H1 (cell line): ENCODE results near the gene BRME1. TPM values are rescaled to one million over a fixed set of nuclear protein-coding genes. Genes with fewer than 3 reads are reported as not detected.

ENCODE experiments used
- CTCF ChIA-PET: fragments of 300-600 bp; sonication (Branson Sonifier 250); formaldehyde crosslinking; loops from one replicate; lab custom pipeline; 2021; ENCODE audit not compliant: partially characterized antibody; lab: Charles Lee
- POLR2A ChIA-PET: fragments of 300-600 bp; sonication (Branson Sonifier 250); formaldehyde crosslinking; loops from one replicate; lab custom pipeline; 2021; ENCODE audit warnings: inconsistent platforms; ENCODE audit not compliant: partially characterized antibody; lab: Charles Lee
- DNase-seq, 2 experiments: peaks; one replicate each; pipeline versions ENCODE4 v3.0.0 to v3.0.0-alpha.2; 2010 to 2022; ENCODE audit warnings: low spot score in 2 of 2, low read depth in 1 of 2, mixed read lengths in 1 of 2
- FAIRE-seq: peaks from 2 replicates; lab custom pipeline; 2011; peaks lifted over from hg19 to GRCh38; lab: Jason Lieb, UNC
- H2AFZ ChIP-seq: 2 replicates; pipeline ENCODE4 v1.8.1; 2012; ENCODE audit warnings: low read length, inconsistent platforms
- H2AK5ac ChIP-seq: 2 replicates; pipeline ENCODE4 v1.6.1; 2013; ENCODE audit warnings: low read depth, low read length
- H2BK120ac ChIP-seq: replicated peaks from 2 replicates; pipeline ENCODE3; 2013; ENCODE audit warnings: low read depth, low read length, inconsistent platforms
- H2BK12ac ChIP-seq: 2 replicates; pipeline ENCODE4 v1.6.1; 2013; ENCODE audit warnings: low read depth, low read length
- H2BK15ac ChIP-seq: 2 replicates; pipeline ENCODE4 v1.6.1; 2013; ENCODE audit warnings: low read length
- H2BK20ac ChIP-seq: 2 replicates; pipeline ENCODE4 v1.6.1; 2013; ENCODE audit warnings: low read length
- H2BK5ac ChIP-seq: 2 replicates; pipeline ENCODE4 v1.6.1; 2013; ENCODE audit warnings: low read depth, low read length
- H3K14ac ChIP-seq: 2 replicates; pipeline ENCODE4 v1.6.1; 2013; ENCODE audit warnings: inconsistent platforms; ENCODE audit not compliant: insufficient read length
- H3K18ac ChIP-seq: 2 replicates; pipeline ENCODE4 v1.6.1; 2013; ENCODE audit warnings: low read length; ENCODE audit errors: extremely low read depth
- H3K23ac ChIP-seq: 2 replicates; pipeline ENCODE4 v1.6.1; 2013; ENCODE audit warnings: inconsistent platforms; ENCODE audit not compliant: insufficient read length
- H3K23me2 ChIP-seq: 2 replicates; pipeline ENCODE4 v1.6.1; 2013; ENCODE audit warnings: low read depth, low read length
- H3K27ac ChIP-seq: 2 replicates; pipeline ENCODE4 v1.6.1; 2011; ENCODE audit warnings: low read depth, low read length, inconsistent platforms
- H3K27me3 ChIP-seq, 4 experiments: replicated peaks in 1 of 4; 1 replicate in 1 of 4; 2 replicates in 3 of 4; pipeline versions ENCODE4 v1.6.1 to v1.8.1; 2011 to 2013; ENCODE audit warnings: low read length in 3 of 4, mild to moderate bottlenecking in 3 of 4, inconsistent platforms in 2 of 4, mixed read lengths in 2 of 4, moderate library complexity in 1 of 4; ENCODE audit not compliant: control insufficient read depth in 3 of 4, insufficient read depth in 3 of 4; ENCODE audit errors: extremely low read depth in 1 of 4
- H3K36me3 ChIP-seq, 4 experiments: 2 replicates each; pipeline versions ENCODE4 v1.6.1 to v1.8.1; 2011 to 2013; ENCODE audit warnings: mild to moderate bottlenecking in 4 of 4, low read length in 3 of 4, moderate library complexity in 2 of 4, control low read depth in 1 of 4, inconsistent platforms in 1 of 4; ENCODE audit not compliant: insufficient read depth in 4 of 4, control insufficient read depth in 2 of 4
- H3K4ac ChIP-seq: replicated peaks from 2 replicates; pipeline ENCODE3; 2013; ENCODE audit warnings: low read length, low read depth, mixed read lengths, inconsistent platforms; ENCODE audit not compliant: insufficient read length
- H3K4me1 ChIP-seq, 4 experiments: replicated peaks in 1 of 4; 1 replicate in 1 of 4; 2 replicates in 3 of 4; pipeline versions ENCODE4 v1.6.1 to v1.8.1; 2011 to 2013; ENCODE audit warnings: low read length in 3 of 4, inconsistent platforms in 2 of 4, mixed read lengths in 1 of 4; ENCODE audit not compliant: insufficient read depth in 4 of 4, control insufficient read depth in 3 of 4
- H3K4me2 ChIP-seq, 2 experiments: 2 replicates each; pipeline versions ENCODE4 v1.6.1 to v1.8.1; 2011 to 2013; ENCODE audit warnings: low read depth in 2 of 2, low read length in 2 of 2, control low read depth in 1 of 2, inconsistent platforms in 1 of 2, mild to moderate bottlenecking in 1 of 2; ENCODE audit not compliant: insufficient read depth in 1 of 2
- H3K4me3 ChIP-seq, 4 experiments: fragments of 200-600, 300-600 bp in 1 of 4; sonication (generic), shearing (Covaris generic), sonication (Bioruptor Twin) in 1 of 4; 2 replicates each; pipeline versions ENCODE4 v1.5.1 to v1.8.1; 2011 to 2016; ENCODE audit warnings: low read length in 4 of 4, low read depth in 3 of 4, control low read depth in 2 of 4, inconsistent platforms in 2 of 4, mild to moderate bottlenecking in 2 of 4, mixed read lengths in 1 of 4, moderate library complexity in 1 of 4; ENCODE audit not compliant: insufficient read depth in 2 of 4; ENCODE audit errors: extremely low read depth in 1 of 4
- H3K56ac ChIP-seq: replicated peaks from 2 replicates; pipeline ENCODE3; 2013; ENCODE audit warnings: low read depth, mild to moderate bottlenecking, mixed read lengths, low read length, inconsistent platforms; ENCODE audit not compliant: insufficient read length
- H3K79me1 ChIP-seq: 2 replicates; pipeline ENCODE4 v1.6.1; 2013; ENCODE audit warnings: low read depth, low read length, control low read depth
- H3K79me2 ChIP-seq, 2 experiments: 2 replicates each; pipeline versions ENCODE4 v1.6.1 to v1.8.1; 2012 to 2013; ENCODE audit warnings: low read length in 2 of 2, mild to moderate bottlenecking in 2 of 2, inconsistent platforms in 1 of 2; ENCODE audit not compliant: insufficient read depth in 2 of 2, control insufficient read depth in 1 of 2
- H3K9ac ChIP-seq, 4 experiments: replicated peaks in 1 of 4; 1 replicate in 1 of 4; 2 replicates in 3 of 4; pipeline versions ENCODE4 v1.6.1 to v1.8.1; 2011 to 2013; ENCODE audit warnings: low read depth in 3 of 4, low read length in 3 of 4, control low read depth in 2 of 4, mild to moderate bottlenecking in 2 of 4, moderate library complexity in 2 of 4, inconsistent platforms in 1 of 4; ENCODE audit errors: extremely low read depth in 1 of 4
- H3K9me3 ChIP-seq, 2 experiments: 2 replicates each; pipeline versions ENCODE4 v1.6.1 to v1.8.1; 2012 to 2013; ENCODE audit warnings: mild to moderate bottlenecking in 2 of 2, moderate library complexity in 2 of 2, control low read depth in 1 of 2, inconsistent platforms in 1 of 2, low read depth in 1 of 2, low read length in 1 of 2, mixed read lengths in 1 of 2; ENCODE audit not compliant: insufficient read depth in 2 of 2
- H4K20me1 ChIP-seq, 2 experiments: replicated peaks in 1 of 2; 2 replicates each; pipeline versions ENCODE3 to v1.8.1; 2011 to 2013; ENCODE audit warnings: inconsistent platforms in 2 of 2, low read length in 2 of 2, mild to moderate bottlenecking in 1 of 2; ENCODE audit not compliant: insufficient read depth in 2 of 2, control insufficient read depth in 1 of 2
- H4K5ac ChIP-seq: 2 replicates; pipeline ENCODE4 v1.6.1; 2013; ENCODE audit warnings: low read length, low read depth, mixed read lengths, inconsistent platforms; ENCODE audit not compliant: insufficient read length
- H4K8ac ChIP-seq: 2 replicates; pipeline ENCODE4 v1.8.0; 2013; ENCODE audit warnings: mild to moderate bottlenecking, moderate library complexity, low read length, inconsistent platforms; ENCODE audit not compliant: insufficient read depth; ENCODE audit errors: extremely low read depth
- H4K91ac ChIP-seq: replicated peaks from 2 replicates; pipeline ENCODE3; 2013; ENCODE audit warnings: low read length, mixed read lengths, inconsistent platforms; ENCODE audit not compliant: insufficient read length
- ATF3 ChIP-seq: IDR thresholded peaks from 2 replicates; pipeline ENCODE4 v1.6.1; 2011; ENCODE audit warnings: low read depth, mild to moderate bottlenecking, low read length; ENCODE audit not compliant: insufficient read depth
- BCL11A ChIP-seq, 2 experiments: IDR thresholded peaks; one replicate each; pipeline ENCODE4 v1.6.1; 2011; ENCODE audit warnings: low read depth in 2 of 2, low read length in 2 of 2, mild to moderate bottlenecking in 2 of 2
- EGR1 ChIP-seq: IDR thresholded peaks from 2 replicates; pipeline ENCODE4 v1.6.1; 2011; ENCODE audit warnings: low read depth, low read length, borderline replicate concordance
- EZH2 ChIP-seq: fragments of 200-600 bp; sonication (generic); IDR thresholded peaks from 2 replicates; pipeline ENCODE4 v1.7.1; 2012; ENCODE audit warnings: low read depth, mild to moderate bottlenecking, moderate library complexity, low read length, inconsistent platforms; ENCODE audit not compliant: severe bottlenecking
- FOSL1 ChIP-seq: IDR thresholded peaks from 2 replicates; pipeline ENCODE4 v1.6.1; 2011; ENCODE audit warnings: mild to moderate bottlenecking, low read depth, low read length, moderate library complexity; ENCODE audit not compliant: insufficient read depth
- JUN ChIP-seq: IDR thresholded peaks from 2 replicates; pipeline ENCODE4 v1.6.1; 2011; ENCODE audit warnings: low read depth, mild to moderate bottlenecking, improper control_type of control experiment, low read length
- MAFK ChIP-seq: IDR thresholded peaks from 2 replicates; pipeline ENCODE4 v1.6.1; 2012; ENCODE audit warnings: low read depth, mild to moderate bottlenecking, improper control_type of control experiment, low read length
- MAX ChIP-seq: IDR thresholded peaks from 2 replicates; pipeline ENCODE4 v1.6.1; 2012; ENCODE audit warnings: inconsistent platforms
- PHF8 ChIP-seq: fragments of 200-600 bp; sonication (generic); conservative IDR thresholded peaks from 2 replicates; pipeline ENCODE4 v1.7.1; 2012; ENCODE audit warnings: low read depth, mild to moderate bottlenecking, inconsistent platforms, low read length, moderate library complexity
- RAD21 ChIP-seq, 2 experiments: IDR thresholded peaks in 1 of 2; conservative IDR thresholded peaks in 1 of 2; 2 replicates each; pipeline ENCODE4 v1.6.1; 2011; ENCODE audit warnings: low read depth in 2 of 2, low read length in 2 of 2, improper control_type of control experiment in 1 of 2, inconsistent platforms in 1 of 2, mild to moderate bottlenecking in 1 of 2, moderate library complexity in 1 of 2
- RXRA ChIP-seq: IDR thresholded peaks from 2 replicates; pipeline ENCODE4 v1.6.1; 2011; ENCODE audit warnings: low read depth, mild to moderate bottlenecking, low read length, moderate library complexity; ENCODE audit not compliant: insufficient read depth
- SP1 ChIP-seq: IDR thresholded peaks from 2 replicates; pipeline ENCODE4 v1.6.1; 2011; ENCODE audit warnings: low read depth, low read length
- WGBS, 2 experiments: shearing (Covaris generic) in 1 of 2; methylation state at CpG; one replicate each; pipeline versions ENCODE4 v1.1.6 to v1.1.7; 2013 to 2015; ENCODE audit warnings: low lambda C conversion rate in 2 of 2, mixed read lengths in 2 of 2, inconsistent platforms in 1 of 2, low coverage in 1 of 2, missing lambda C conversion rate in 1 of 2; ENCODE audit not compliant: insufficient replicate concordance in 2 of 2, insufficient coverage in 1 of 2, insufficient read length in 1 of 2; ENCODE audit errors: extremely low coverage in 1 of 2, missing lambda C conversion rate in 1 of 2; 5-methylcytosine and 5-hydroxymethylcytosine counted together
- polyA plus RNA-seq, 7 experiments: library from polyadenylated mRNA; depleted of rRNA in 3 of 7; stranded (reverse) in 5 of 7; unstranded in 2 of 7; fragments of >200 nt in 5 of 7; fragments of 200-250 nt in 2 of 7; gene quantifications; 1 replicate in 5 of 7; 2 replicates in 1 of 7; 4 replicates in 1 of 7; pipeline versions ENCODE4 v1.2.1 to v1.2.3, GENCODE V29; 2011 to 2013; ENCODE audit warnings: missing spikeins in 2 of 7, mixed read lengths in 2 of 7
- total RNA-seq: library from RNA; stranded (reverse); fragmentation: NEBNext Ultra II Directional; extraction: Animal tissue kit (Norgen Biotek cat#: 25700); gene quantifications from 2 replicates; pipeline ENCODE4 v1.2.1, GENCODE V29; 2021

BRME1 gene
- total and polyA plus RNA-seq, 2 of the 8 experiments (the other 6 are each of a cell fraction or from before 2014, with no cell fraction given), result 4.6 to 4.7 TPM

GRCh38 chr19:13861392-13861713, 44.6 kb downstream of the BRME1 start:
- Histone ChIP-seq H2AK5ac (peak overlapping the region; percentile 79; the same call in 1 of the 2 replicates), H3K4me2 (peak overlapping the region; percentile 1 to 67; a peak in 3 of 4 replicates), H2BK120ac (peak overlapping the region; percentile 79), H3K18ac (no peak overlapping the region), H3K79me2 (no peaks in the 10 kb centered on the region), H4K20me1 (peaks cover 1 to 2% of the 10 kb centered on the region in 2 experiments), H3K4me1 (peaks cover 4 to 7% (median 5%) of the 10 kb centered on the region in 4 experiments; a peak in 6 of 7 replicates), H3K4ac (peak overlapping the region; percentile 65), H2BK15ac (peak overlapping the region; percentile 97; the same call in 1 of the 2 replicates), H3K9ac (no peak overlapping the region; a peak in 1 of 7 replicates), H2BK12ac (peak overlapping the region; percentile 55), H3K27ac (no peak overlapping the region), H3K9me3 (no peaks in the 10 kb centered on the region), H3K23me2 (no peaks in the 10 kb centered on the region), H2AFZ (peak overlapping the region; percentile 44; the same call in 1 of the 2 replicates), H2BK20ac (0 out of 2 replicates have a peak overlapping the region, but pooled peaks have one; percentile 72), H3K36me3 (no peaks in the 10 kb centered on the region), H2BK5ac (peak overlapping the region; percentile 83; the same call in 1 of the 2 replicates), H3K27me3 (peaks cover 11 to 26% (median 19%) of the 10 kb centered on the region in 4 experiments), H3K56ac (no peak overlapping the region), H3K23ac (no peak overlapping the region), H3K4me3 (peak overlapping the region in 1 of 4 experiments; percentile 60; a peak in 3 of 8 replicates), H3K14ac (no peak overlapping the region), H4K91ac (peak overlapping the region; percentile 73), H4K8ac (peak overlapping the region; percentile 83), H3K79me1 (no peaks in the 10 kb centered on the region), H4K5ac (peak overlapping the region; percentile 34)
- WGBS, 2 experiments, result 90% methylated on average over 11 of the region's 11 CpGs; no CpG with 5 or more reads in 1 of the 2 experiments
- ChIA-PET POLR2A (interaction anchor here (0.6 to 4.7 kb wide), 10 partner anchors 13 to 709 kb away, joined by 3 to 62 read pairs (median 6); partner anchors contain the start of gene C19orf53), CTCF (interaction anchor here (0.7 to 7.0 kb wide), 20 partner anchors 9 to 221 kb away, joined by 3 to 70 read pairs (median 8); a partner anchor contains a TSS)
- DNase-seq (no peak), FAIRE-seq (no peak)
- no peak for TF ChIP-seq EGR1
- TF ChIP-seq RAD21 (IDR thresholded peaks at IDR 0.05 in 1 of 2, conservative IDR thresholded peaks at IDR 0.05 in 1 of 2; ENCODE audit: low read depth in 2 of 2, low read length in 2 of 2), result no peak
- TF ChIP-seq SP1, result no peak
- TF ChIP-seq BCL11A (IDR thresholded peaks at IDR 0.05; ENCODE audit: low read depth in 2 of 2, low read length in 2 of 2), result no peak
- no peak for TF ChIP-seq EZH2
- TF ChIP-seq JUN, result no peak
- TF ChIP-seq MAX, result no peak
- no peak for TF ChIP-seq RXRA
- TF ChIP-seq ATF3, result no peak
- TF ChIP-seq PHF8, result no peak
- no peak for TF ChIP-seq MAFK
- no peak for TF ChIP-seq FOSL1
